ENCODE data around the gene AGAP3. TPM values are rescaled to one million over a fixed set of nuclear protein-coding genes. Genes with fewer than 3 reads are reported as not detected.
"Not testable (repeated sequence)": the region's sequence is repeated elsewhere in the genome, so short reads cannot be mapped to it uniquely, and the experiment has no call there.

AGAP3 gene
- total RNA-seq (2014; rRNA removed; shearing (Covaris generic)), result 46.4 and 58.9 TPM in 2 replicates

GRCh38 chr7:151085691-151086620 lies at the start of gene AGAP3:
TSS of gene AGAP3 (plus strand) at chr7:151086475. CDS start at chr7:151086742, 267 bp downstream.
- DNase-seq (ENCODE audit: low spot score), result peak; percentile 59

- DNase-seq (ENCODE audit: low spot score), result peak; percentile 99
Measured at GRCh38 chr7:151038951-151039849, 47.1 kb upstream of the AGAP3 start.

GRCh38 chr7:151039850-151040548 lies 46.3 kb upstream of the AGAP3 start:
- no peak for DNase-seq (ENCODE audit: low spot score)

GRCh38 chr7:151040616-151041375 lies 45.5 kb upstream of the AGAP3 start:
- DNase-seq (ENCODE audit: low spot score), result no peak

GRCh38 chr7:151043449-151043848 lies 42.8 kb upstream of the AGAP3 start:
- not testable (repeated sequence) for DNase-seq (ENCODE audit: low spot score)

- DNase-seq (ENCODE audit: low spot score), result no peak
Measured at GRCh38 chr7:151043959-151044358, 42.3 kb upstream of the AGAP3 start.

- DNase-seq (ENCODE audit: low spot score), result no peak
Measured at GRCh38 chr7:151045262-151045661, 41.0 kb upstream of the AGAP3 start.

GRCh38 chr7:151045967-151046366 lies 40.3 kb upstream of the AGAP3 start:
- no peak for DNase-seq (ENCODE audit: low spot score)

- DNase-seq (ENCODE audit: low spot score), result peak; percentile 87
Measured at GRCh38 chr7:151046603-151047573, 39.4 kb upstream of the AGAP3 start.

GRCh38 chr7:151047976-151048815 lies 38.1 kb upstream of the AGAP3 start, which contains the start of gene ASIC3:
TSS of gene ASIC3 (plus strand) at chr7:151048531. CDS start at chr7:151048886, 355 bp downstream.
- no peak for DNase-seq (ENCODE audit: low spot score)

GRCh38 chr7:151048911-151049463 lies 37.3 kb upstream of the AGAP3 start:
- no peak for DNase-seq (ENCODE audit: low spot score)

GRCh38 chr7:151051108-151051507 lies 35.2 kb upstream of the AGAP3 start:
- no peak for DNase-seq (ENCODE audit: low spot score)

GRCh38 chr7:151053096-151053495 lies 33.2 kb upstream of the AGAP3 start:
- no peak for DNase-seq (ENCODE audit: low spot score)

GRCh38 chr7:151053751-151054150 lies 32.5 kb upstream of the AGAP3 start:
- no peak for DNase-seq (ENCODE audit: low spot score)

GRCh38 chr7:151056283-151056665 lies 30.0 kb upstream of the AGAP3 start:
- DNase-seq (ENCODE audit: low spot score), result no peak

GRCh38 chr7:151056666-151057505 lies 29.4 kb upstream of the AGAP3 start:
- no peak for DNase-seq (ENCODE audit: low spot score)

GRCh38 chr7:151057506-151057988 lies 28.7 kb upstream of the AGAP3 start, which contains the start of gene CDK5:
TSS of gene CDK5 (minus strand) at chr7:151057897. CDS start at chr7:151057848, 49 bp downstream.
- no peak for DNase-seq (ENCODE audit: low spot score)

Data from A172 (cell line).